GM12878 (cell line): Measurements from ENCODE around the gene KCNC4. TPM values are rescaled to one million over a fixed set of nuclear protein-coding genes. Genes with fewer than 3 reads are reported as not detected.

Experiments used
- BHLHE40 ChIP-seq, 2 experiments: fragments of 450-650 bp in 1 of 2; IDR thresholded peaks; 2 replicates each; pipeline ENCODE4 v1.6.1; 2011 to 2017; ENCODE audit warnings: low read depth in 2 of 2, borderline replicate concordance in 1 of 2, improper control_type of control experiment in 1 of 2, low read length in 1 of 2, mild to moderate bottlenecking in 1 of 2
- BMI1 ChIP-seq: fragments of 450-650 bp; IDR thresholded peaks from 2 replicates; pipeline ENCODE4 v1.6.1; 2016; ENCODE audit warnings: mild to moderate bottlenecking, moderate library complexity, borderline replicate concordance
- CBX5 ChIP-seq: sonication (generic); IDR thresholded peaks from 2 replicates; pipeline ENCODE4 v1.6.1; 2016; ENCODE audit warnings: low read depth, moderate library complexity, mild to moderate bottlenecking, inconsistent platforms
- CEBPZ ChIP-seq: fragments of 150-350 bp; IDR thresholded peaks from 2 replicates; pipeline ENCODE4 v1.6.1; 2016; ENCODE audit warnings: low read depth, low read length
- DPF2 ChIP-seq: fragments of 450-650 bp; IDR thresholded peaks from 2 replicates; pipeline ENCODE4 v1.6.1; 2017; ENCODE audit warnings: mild to moderate bottlenecking
- EGR1 ChIP-seq, 2 experiments: IDR thresholded peaks; 1 replicate in 1 of 2; 2 replicates in 1 of 2; pipeline ENCODE4 v1.6.1; 2011 to 2012; ENCODE audit warnings: low read depth in 2 of 2, low read length in 2 of 2, borderline replicate concordance in 1 of 2, mild to moderate bottlenecking in 1 of 2, moderate library complexity in 1 of 2
- ESRRA ChIP-seq: IDR thresholded peaks from 2 replicates; pipeline ENCODE4 v1.6.1; 2012; ENCODE audit warnings: mild to moderate bottlenecking, low read length, improper control_type of control experiment
- HDGF ChIP-seq: fragments of 450-650 bp; IDR thresholded peaks from 2 replicates; pipeline ENCODE4 v1.6.1; 2016; ENCODE audit warnings: antibody characterized with exemption
- IKZF1 ChIP-seq: fragments of 450-650 bp; conservative IDR thresholded peaks from 2 replicates; pipeline ENCODE4 v1.6.1; 2017; ENCODE audit warnings: antibody characterized with exemption, mild to moderate bottlenecking
- IKZF2 ChIP-seq, 2 experiments: fragments of 450-650 bp; IDR thresholded peaks; 2 replicates each; pipeline ENCODE4 v1.6.1; 2017; ENCODE audit warnings: mild to moderate bottlenecking in 2 of 2, moderate library complexity in 2 of 2
- LARP7 ChIP-seq: fragments of 450-650 bp; IDR thresholded peaks from 2 replicates; pipeline ENCODE4 v1.6.1; 2017; ENCODE audit warnings: mild to moderate bottlenecking
- MLLT1 ChIP-seq: fragments of 450-650 bp; IDR thresholded peaks from 2 replicates; pipeline ENCODE4 v1.6.1; 2016; ENCODE audit warnings: mild to moderate bottlenecking
- MTA2 ChIP-seq: fragments of 450-650 bp; IDR thresholded peaks from 2 replicates; pipeline ENCODE4 v1.6.1; 2016; ENCODE audit warnings: low read depth, mild to moderate bottlenecking, moderate library complexity
- NFXL1 ChIP-seq: fragments of 450-650 bp; IDR thresholded peaks from 2 replicates; pipeline ENCODE4 v1.6.1; 2017; ENCODE audit warnings: antibody characterized with exemption, mild to moderate bottlenecking, borderline replicate concordance
- NKRF ChIP-seq: fragments of 450-650 bp; conservative IDR thresholded peaks from 2 replicates; pipeline ENCODE4 v1.6.1; 2017; ENCODE audit warnings: mild to moderate bottlenecking, moderate library complexity
- NR2C1 ChIP-seq: fragments of 450-650 bp; IDR thresholded peaks from 2 replicates; pipeline ENCODE4 v1.6.1; 2017; ENCODE audit warnings: antibody characterized with exemption, mild to moderate bottlenecking, moderate library complexity
- NR2F1 ChIP-seq: fragments of 450-650 bp; conservative IDR thresholded peaks from 2 replicates; pipeline ENCODE4 v1.6.1; 2017; ENCODE audit warnings: mild to moderate bottlenecking
- TCF3 ChIP-seq: IDR thresholded peaks from 2 replicates; pipeline ENCODE4 v1.6.1; 2012; ENCODE audit warnings: low read depth, mild to moderate bottlenecking, low read length, borderline replicate concordance; ENCODE audit not compliant: insufficient read depth
- YBX1 ChIP-seq: fragments of 450-650 bp; IDR thresholded peaks from 2 replicates; pipeline ENCODE4 v1.6.1; 2016; ENCODE audit warnings: antibody characterized with exemption
- polyA plus RNA-seq, 11 experiments: library from polyadenylated mRNA; depleted of rRNA in 4 of 11; unstranded in 6 of 11; stranded (reverse) in 5 of 11; fragments of >200 nt; fragmentation: Nextera tagmentation in 4 of 11; fragmentation: Illumina TruSeq in 1 of 11; extraction: Ambion mirVana in 4 of 11; extraction: Trizol in 1 of 11; gene quantifications; 1 replicate in 1 of 11; 2 replicates in 10 of 11; pipeline versions ENCODE4 v1.2.1 to v1.2.3, GENCODE V29; 2011 to 2016; ENCODE audit warnings: inconsistent platforms in 2 of 11, missing spikeins in 2 of 11, low read depth in 1 of 11
- total RNA-seq, 4 experiments: library from RNA; depleted of rRNA in 3 of 4; stranded (reverse); fragments of >200 nt in 3 of 4; fragmentation: Illumina TruSeq in 1 of 4; extraction: Trizol in 1 of 4; gene quantifications; 2 replicates each; pipeline versions ENCODE4 v1.2.1 to v1.2.3, GENCODE V29; 2013 to 2021

Gene KCNC4
- total and polyA plus RNA-seq, 10 of the 15 experiments (the other 5 are each of a cell fraction or from before 2014, with no cell fraction given), result 0.06 to 1.7 (median 0.36) TPM

GRCh38 chr1:110209715-110210603, at the start of gene KCNC4 (continued):
- peak; percentile 58; the same call in 1 of the 2 replicates for TF ChIP-seq NKRF
- 0 out of 3 replicates have a peak, but pooled peaks of 1 of the 2 experiments have one; percentile 19 for TF ChIP-seq EGR1 (IDR thresholded peaks at IDR 0.05; ENCODE audit: borderline replicate concordance in 1 of 2, low read depth in 2 of 2, low read length in 2 of 2)
- 0 out of 2 replicates have a peak, but pooled peaks have one; percentile 26 for TF ChIP-seq NFXL1
- TF ChIP-seq BHLHE40 (IDR thresholded peaks at IDR 0.05; ENCODE audit: borderline replicate concordance in 1 of 2, low read depth in 2 of 2, low read length in 1 of 2), result peak in 1 of 2 experiments; percentile 40; a peak in 1 of 4 replicates
- no peak for TF ChIP-seq CEBPZ
- no peak for TF ChIP-seq CBX5
- TF ChIP-seq NR2F1, result peak; percentile 97
- TF ChIP-seq DPF2, result peak; percentile 49; the same call in 1 of the 2 replicates
- TF ChIP-seq IKZF2 (IDR thresholded peaks at IDR 0.05), result no peak
- TF ChIP-seq LARP7, result 0 out of 2 replicates have a peak, but pooled peaks have one; percentile 51
- no peak for TF ChIP-seq YBX1
- TF ChIP-seq IKZF1, result peak; percentile 79; the same call in 1 of the 2 replicates
- TF ChIP-seq MTA2, result peak; percentile 54; the same call in 1 of the 2 replicates
- no peak for TF ChIP-seq ESRRA
- TF ChIP-seq MLLT1, result peak; percentile 44; the same call in 1 of the 2 replicates
- TF ChIP-seq HDGF, result peak; percentile 72; the same call in 1 of the 2 replicates
- peak; percentile 95 for TF ChIP-seq NR2C1
- TF ChIP-seq BMI1, result no peak
- TF ChIP-seq TCF3, result no peak
